GM06990 (cell line): Measurements from ENCODE around the gene PNMA6E.
"Not testable (repeated sequence)": the region's sequence is repeated elsewhere in the genome, so short reads cannot be mapped to it uniquely, and the experiment has no call there.

Experiments
- DNase-seq: peaks from one replicate; pipeline ENCODE4 v3.0.0-alpha.2; 2011; ENCODE audit not compliant: insufficient read length; ENCODE audit errors: extremely low read depth
- H3K27me3 ChIP-seq: replicated peaks from 2 replicates; pipeline ENCODE4 v1.6.0; 2011; ENCODE audit warnings: low read length; ENCODE audit not compliant: control insufficient read depth, insufficient read depth
- H3K36me3 ChIP-seq: 2 replicates; pipeline ENCODE4 v1.5.1; 2011; ENCODE audit warnings: low read length; ENCODE audit not compliant: control insufficient read depth, insufficient read depth
- H3K4me3 ChIP-seq: replicated peaks from 2 replicates; pipeline ENCODE4 v1.5.1; 2011; ENCODE audit warnings: low read depth, mild to moderate bottlenecking, control low read depth, low read length
- TF ChIP-seq, protein P1 (sequence below): IDR thresholded peaks from 2 replicates; pipeline ENCODE4 v1.5.1; 2011; ENCODE audit warnings: low read length, control low read depth, mild to moderate bottlenecking, inconsistent platforms; ENCODE audit not compliant: insufficient read depth, poor library complexity, severe bottlenecking

PNMA6E gene

DNA sequence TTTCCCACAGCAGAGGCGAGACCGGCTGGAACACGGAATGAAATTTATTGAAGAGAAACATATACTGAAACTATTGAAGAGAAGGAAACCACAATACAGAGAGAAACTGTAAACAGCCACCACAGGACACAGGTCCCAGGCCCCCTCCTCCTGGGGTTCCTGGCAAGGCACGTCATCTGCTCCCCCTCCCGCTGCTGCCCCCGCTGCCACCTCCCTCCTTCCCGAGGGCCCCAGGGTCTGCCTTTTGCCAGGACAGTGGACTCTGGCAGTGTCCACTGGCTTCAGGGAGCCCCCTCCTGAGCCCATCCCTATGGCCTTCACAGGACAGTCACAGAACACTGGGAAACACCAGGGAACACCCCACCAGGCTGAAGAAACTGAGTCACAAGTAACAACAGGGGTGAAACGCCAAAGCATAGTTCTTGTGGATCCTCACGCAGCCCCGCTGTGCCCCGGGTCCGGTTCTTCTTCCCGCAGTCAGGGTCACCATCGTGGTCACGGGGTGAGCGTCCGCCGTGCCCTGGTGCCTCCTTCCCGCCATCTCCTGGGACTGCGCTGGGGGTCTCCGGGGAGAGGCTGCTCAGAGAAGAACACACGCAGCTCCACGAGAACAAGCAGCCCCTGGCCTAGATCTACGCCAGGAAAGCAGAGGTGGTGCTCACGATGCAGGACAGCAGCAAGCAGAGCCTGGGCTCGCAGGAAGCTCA is 5.4 kb downstream of the PNMA6E start:
- TF ChIP-seq, protein P1, sequence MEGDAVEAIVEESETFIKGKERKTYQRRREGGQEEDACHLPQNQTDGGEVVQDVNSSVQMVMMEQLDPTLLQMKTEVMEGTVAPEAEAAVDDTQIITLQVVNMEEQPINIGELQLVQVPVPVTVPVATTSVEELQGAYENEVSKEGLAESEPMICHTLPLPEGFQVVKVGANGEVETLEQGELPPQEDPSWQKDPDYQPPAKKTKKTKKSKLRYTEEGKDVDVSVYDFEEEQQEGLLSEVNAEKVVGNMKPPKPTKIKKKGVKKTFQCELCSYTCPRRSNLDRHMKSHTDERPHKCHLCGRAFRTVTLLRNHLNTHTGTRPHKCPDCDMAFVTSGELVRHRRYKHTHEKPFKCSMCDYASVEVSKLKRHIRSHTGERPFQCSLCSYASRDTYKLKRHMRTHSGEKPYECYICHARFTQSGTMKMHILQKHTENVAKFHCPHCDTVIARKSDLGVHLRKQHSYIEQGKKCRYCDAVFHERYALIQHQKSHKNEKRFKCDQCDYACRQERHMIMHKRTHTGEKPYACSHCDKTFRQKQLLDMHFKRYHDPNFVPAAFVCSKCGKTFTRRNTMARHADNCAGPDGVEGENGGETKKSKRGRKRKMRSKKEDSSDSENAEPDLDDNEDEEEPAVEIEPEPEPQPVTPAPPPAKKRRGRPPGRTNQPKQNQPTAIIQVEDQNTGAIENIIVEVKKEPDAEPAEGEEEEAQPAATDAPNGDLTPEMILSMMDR = no peak
- no peak overlapping the region for H3K4me3 ChIP-seq
- H3K36me3 ChIP-seq = no peaks in the 10 kb centered on the region
- no peaks in the 10 kb centered on the region for H3K27me3 ChIP-seq
- DNase-seq = no peak

- Histone ChIP-seq H3K36me3 (no peaks in the 10 kb centered on the region), H3K4me3 (no peak overlapping the region), H3K27me3 (no peaks in the 10 kb centered on the region)
- TF ChIP-seq, protein P1 = no peak
- no peak for DNase-seq
Measured at GRCh38 chrX:153394612-153395011, 6.5 kb downstream of the PNMA6E start.

GRCh38 chrX:153392642-153393321 is 8.4 kb downstream of the PNMA6E start:
- TF ChIP-seq, protein P1 = no peak
- Histone ChIP-seq H3K4me3 (no peak overlapping the region), H3K36me3 (no peaks in the 10 kb centered on the region), H3K27me3 (no peaks in the 10 kb centered on the region; the same call in 1 of the 2 replicates)
- DNase-seq = no peak

DNA sequence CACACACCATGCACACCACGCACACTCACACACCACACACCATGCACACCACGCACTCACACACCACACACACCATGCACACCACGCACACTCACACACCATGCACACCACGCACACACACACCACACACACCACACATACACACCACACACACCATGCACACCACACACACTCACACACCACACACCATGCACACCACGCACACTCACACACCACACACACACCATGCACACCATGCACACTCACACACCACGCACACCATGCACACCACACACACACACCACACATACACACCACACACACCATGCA is 11.7 kb downstream of the PNMA6E start:
- H3K27me3 ChIP-seq, DNase-seq, H3K36me3 ChIP-seq, H3K4me3 ChIP-seq: not testable (repeated sequence)

DNA sequence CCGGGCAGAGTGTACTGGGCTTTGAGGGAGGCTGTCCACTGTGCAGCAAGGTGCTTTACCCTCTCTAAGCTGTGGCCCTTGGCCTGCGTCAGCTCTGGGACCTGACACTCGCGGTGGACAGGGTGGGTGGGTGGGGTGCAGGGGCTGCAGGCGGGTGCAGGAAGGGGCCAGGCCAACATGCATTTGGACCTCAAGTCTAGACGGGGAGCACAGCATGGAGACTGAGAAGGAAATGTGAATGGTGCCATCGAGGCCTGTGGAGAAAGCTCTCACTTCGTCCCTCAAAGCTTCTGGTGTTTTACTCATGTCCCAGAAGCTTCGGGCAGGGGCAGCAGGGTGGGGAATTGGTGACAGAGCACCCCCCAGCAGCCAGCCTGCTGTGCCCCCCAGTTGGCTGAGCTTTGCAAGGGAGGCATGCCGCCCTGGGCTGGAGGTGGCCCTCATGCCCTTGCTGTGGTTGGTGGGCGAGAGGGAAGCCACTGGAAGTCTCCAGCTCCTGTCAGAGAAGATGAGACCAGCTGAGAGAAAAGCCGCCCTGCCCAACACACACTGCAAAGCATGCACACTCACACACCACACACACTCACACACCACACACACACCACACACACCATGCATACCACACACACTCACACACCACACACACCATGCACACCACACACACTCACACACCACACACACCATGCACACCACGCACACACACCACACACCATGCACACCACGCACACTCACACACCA is 12.3 kb downstream of the PNMA6E start:
- H3K36me3 ChIP-seq = no peaks in the 10 kb centered on the region
- DNase-seq = no peak
- TF ChIP-seq, protein P1 = no peak
- H3K27me3 ChIP-seq = no peaks in the 10 kb centered on the region; the same call in 1 of the 2 replicates
- H3K4me3 ChIP-seq = no peak overlapping the region

GRCh38 chrX:153387987-153388721 is 13.0 kb downstream of the PNMA6E start:
- no peak for DNase-seq
- Histone ChIP-seq H3K4me3 (no peak overlapping the region), H3K36me3 (no peaks in the 10 kb centered on the region), H3K27me3 (no peaks in the 10 kb centered on the region; the same call in 1 of the 2 replicates)
- TF ChIP-seq, protein P1 = no peak
